Stimulated activated CD8-positive, alpha-beta memory T cell treated with anti-CD3 and anti-CD28 coated beads, Interleukin-4, amount 100 ng/mL, for 24 hours (primary cell): ENCODE results near the gene MAP4K5.

Source experiments
- DNase-seq: peaks from one replicate; pipeline ENCODE4 v3.0.0-alpha.2; 2020; ENCODE audit warnings: low read depth

Gene MAP4K5

DNA sequence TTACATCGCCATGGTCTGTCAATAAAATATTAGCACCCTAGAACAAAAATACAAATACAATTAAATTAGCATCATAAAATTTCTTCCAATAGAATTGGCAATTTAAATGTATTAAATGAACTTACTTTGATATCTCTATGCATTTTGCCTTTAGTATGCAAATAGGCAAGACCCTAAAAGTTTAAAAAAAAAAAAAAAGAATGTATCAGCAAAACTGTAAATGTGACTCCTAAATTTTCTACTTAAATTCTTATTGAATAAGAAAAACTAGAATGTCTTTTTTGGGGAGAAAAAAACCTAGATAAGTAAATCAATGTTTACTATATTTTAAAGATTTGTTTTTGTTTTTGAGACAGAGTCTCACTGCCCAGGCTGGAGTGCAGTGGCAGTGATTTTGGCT is 56.2 kb downstream of the MAP4K5 start:
- DNase-seq = no peak

DNA sequence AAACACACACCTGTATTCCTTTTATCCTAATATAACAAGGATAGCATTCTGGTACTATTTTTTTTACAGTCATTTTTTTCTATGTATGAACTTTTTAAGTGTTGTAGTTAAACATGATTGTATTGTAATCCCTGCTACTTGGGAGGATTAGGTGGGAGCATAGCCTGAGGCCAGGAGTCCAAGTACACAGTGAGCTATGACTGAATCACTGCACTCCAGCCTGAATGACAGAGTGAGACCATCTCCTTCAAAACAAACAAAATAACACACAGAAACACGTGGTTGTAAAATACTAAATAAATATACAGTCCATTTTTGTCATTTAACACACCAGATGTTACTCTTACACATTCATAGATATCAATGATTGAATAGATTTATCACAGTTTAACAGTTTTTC is 56.9 kb downstream of the MAP4K5 start:
- no peak for DNase-seq

DNA sequence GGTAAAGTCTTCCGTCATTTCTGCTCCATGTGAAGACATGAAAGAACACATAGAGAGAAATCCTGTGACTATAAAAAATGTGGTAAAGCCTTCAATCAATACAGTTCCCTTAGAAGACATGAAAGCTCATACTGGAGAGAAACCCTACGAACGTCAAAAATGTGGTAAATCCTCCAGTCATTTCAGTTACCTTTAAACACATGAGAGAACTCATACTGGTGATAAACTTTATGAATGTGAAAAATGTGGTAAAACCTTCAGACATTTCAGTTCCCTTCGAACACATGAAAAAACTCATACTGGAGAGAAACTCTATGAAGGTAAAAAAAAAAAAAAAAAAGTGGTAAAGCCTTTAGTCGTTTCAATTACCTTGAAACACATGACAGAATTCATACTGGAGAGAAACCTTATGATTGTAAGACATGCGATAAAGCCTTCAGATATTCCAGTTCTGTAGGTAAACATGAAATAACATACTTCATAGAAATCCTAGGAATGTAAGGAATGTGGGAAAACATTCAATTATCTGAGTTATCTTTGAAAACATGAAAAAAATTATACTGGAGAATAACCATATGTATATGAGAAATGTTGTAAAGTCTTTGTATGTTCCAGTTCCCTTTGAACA is 60.4 kb downstream of the MAP4K5 start:
- DNase-seq = no peak

DNA sequence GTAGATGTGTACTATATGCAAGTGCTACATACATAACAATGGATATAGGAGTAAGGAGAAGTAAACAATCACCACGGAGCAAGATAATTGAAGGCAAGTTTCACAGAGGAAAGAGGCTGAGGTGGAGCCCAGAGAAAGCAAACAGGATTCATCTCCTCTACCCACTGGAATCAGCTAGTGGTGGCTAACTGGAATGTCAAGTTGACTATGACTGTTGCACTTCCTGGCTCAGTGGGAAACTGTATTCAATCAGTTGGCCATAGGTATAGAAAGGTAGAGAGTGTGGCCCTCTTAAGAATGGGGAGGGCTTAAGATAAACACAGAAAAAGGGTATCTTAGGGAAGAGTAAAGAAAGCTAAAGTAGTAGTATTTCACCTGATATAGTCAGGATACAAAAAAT is 62.4 kb downstream of the MAP4K5 start:
- DNase-seq = no peak

DNA sequence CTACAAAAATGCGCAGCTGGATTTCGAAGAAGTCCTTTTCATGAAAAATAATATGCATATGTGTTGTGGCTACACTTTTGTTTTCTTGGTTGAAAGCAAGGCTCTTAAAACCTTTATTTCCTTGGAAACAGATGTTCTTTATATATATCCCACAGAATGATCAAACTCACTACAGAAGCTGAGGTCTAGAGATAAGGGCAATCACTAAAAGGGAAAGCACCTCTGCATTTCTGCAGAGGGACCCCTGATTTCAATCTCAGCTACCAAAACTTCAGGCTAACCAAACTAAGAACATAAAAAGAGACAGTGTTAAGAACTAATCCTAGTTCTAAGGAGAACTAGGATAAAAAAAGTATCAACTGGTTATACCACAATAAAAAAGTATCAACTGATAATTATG is 70.3 kb downstream of the MAP4K5 start:
- DNase-seq = no peak

DNA sequence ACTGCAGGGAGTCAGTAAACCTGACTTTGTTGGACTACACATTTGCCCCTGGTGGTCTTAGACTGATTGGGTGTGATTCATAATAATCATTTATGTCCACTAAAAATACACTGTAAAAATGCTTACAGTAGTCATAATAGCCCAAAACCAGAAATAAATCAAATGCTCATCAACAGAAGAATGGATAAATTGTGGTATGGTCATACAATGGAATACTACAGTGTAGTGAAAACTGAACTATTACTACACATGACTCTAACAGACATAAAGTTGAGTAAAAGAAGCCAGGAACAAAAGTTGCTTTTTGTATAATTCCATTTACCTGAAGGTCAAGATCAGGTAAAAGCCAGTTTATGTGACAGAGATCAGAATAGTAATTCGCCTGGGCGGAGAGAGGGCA is 78.5 kb downstream of the MAP4K5 start:
- no peak for DNase-seq

DNA sequence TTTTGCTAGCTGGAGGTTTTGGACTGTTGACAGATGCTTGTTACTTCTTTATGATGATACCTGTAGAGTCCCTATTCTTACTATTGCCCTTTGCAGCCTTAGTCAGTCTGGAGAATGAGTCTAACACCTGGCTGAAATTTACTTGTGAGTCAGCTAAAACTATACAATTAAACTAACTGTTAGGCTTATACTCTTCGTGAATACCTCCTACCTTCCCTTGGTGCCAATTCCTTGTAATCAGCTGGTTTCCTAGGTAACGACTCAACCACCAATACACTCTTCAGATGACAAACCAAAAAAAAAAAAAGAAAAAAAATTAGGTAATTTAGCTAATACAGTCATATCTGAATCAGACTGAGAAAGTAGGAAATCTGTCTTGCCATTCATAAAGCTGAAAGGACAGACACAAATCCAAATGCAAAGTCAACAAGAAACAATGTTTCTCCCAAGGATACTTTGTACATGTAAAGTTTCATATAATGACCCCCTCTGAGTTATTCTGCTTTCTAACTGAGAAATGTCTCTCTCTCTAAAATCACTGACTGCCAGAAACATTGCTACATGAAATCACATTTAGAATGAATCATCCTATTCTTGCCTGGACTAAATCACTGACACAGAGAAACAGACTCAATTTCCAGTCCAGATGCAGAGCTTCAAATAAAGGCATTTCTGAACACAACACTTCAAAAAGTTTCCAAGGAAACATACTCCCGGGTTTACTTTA is 79.2 kb downstream of the MAP4K5 start:
- no peak for DNase-seq

DNA sequence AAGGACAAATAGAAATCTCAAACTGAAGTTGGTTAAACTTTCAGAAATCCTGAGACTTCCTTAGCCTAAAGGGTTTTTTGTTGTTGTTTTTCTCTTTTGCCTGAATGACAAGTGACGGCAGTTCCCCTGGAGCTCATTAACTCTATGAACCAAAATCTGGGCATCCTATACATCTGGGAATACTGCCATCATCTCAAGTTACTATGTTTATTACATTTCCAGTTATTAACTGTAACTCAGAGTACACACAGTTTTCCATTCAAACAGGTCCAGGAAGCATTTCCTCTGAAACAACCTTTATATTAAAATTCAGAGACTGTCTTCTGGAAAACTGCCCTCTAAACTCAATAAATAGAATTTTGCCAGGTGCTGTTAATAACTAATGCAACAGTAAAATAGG is 80.1 kb downstream of the MAP4K5 start:
- no peak for DNase-seq

DNA sequence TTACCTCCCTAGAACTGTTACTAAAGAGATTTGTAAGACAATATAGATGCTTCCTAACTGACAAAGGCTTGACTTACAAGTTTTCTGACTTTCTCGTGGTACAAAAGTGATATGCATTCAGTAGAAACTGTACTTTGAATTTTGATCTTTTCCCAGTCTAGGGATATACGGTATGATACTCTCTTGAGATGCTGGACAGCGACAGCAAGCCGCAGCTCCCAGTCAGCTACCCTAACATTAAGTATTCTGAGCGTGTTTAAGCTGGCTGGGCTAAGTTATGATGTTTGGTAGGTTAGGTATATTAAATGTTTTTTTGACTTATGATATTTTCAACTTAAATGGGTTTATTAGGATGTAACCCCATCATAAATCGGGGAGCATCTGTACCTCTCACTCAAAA is 80.5 kb downstream of the MAP4K5 start:
- no peak for DNase-seq

DNA sequence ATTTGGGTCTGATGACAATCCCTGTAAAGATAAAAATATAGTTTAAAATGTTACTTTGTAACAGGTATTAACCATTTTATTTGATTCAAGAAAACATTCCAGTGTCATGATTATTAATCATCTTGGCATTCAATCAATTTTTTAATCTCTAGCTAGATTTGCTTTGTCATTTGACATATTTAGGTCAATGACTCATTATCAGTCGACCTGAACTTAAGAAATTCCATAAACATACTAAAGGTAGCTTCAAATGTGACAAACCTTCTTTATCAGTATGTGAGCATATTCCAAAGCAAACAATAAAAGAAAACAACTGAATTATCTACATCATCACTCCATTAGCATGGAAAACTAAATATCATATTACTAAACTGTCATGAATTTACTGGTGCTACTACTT is 84.9 kb downstream of the MAP4K5 start:
- DNase-seq = no peak

DNA sequence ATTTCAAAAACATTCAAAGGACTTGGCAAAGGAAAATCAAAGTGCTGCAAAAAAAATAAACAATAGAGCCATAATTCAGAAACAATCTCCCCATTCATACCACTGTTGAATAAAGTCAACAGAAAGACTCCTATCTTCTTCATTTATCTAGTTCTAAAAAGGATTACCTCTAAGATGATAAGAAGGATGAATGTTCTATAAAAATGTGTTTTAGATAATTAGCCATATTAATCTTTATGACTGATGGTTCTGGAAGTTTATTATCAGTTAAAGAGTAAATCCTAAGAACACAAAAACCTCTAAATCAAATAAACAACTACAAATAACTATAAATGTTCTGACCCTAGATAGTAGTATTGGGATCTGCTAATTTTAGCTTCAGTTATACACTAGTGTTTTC is 97.8 kb downstream of the MAP4K5 start:
- DNase-seq = no peak

DNA sequence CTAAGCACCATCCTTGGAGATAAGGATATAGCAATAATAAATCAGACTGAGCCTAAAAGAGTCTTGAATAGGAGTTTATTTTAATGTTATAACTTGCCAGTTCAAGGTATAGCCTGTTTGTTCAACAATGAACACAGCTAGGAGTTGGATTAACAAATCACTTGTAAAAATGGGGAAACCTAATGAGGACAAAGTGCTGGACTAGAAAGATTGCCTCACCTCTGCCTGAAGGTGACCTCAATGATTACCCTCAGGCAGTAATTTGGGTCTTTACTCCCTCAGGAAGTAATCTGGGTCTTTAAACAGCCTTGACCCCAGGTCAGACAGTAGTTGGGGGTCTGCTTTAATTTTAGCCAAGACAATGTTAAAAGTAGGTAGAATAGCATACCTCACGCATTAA is 100.2 kb downstream of the MAP4K5 start:
- no peak for DNase-seq

DNA sequence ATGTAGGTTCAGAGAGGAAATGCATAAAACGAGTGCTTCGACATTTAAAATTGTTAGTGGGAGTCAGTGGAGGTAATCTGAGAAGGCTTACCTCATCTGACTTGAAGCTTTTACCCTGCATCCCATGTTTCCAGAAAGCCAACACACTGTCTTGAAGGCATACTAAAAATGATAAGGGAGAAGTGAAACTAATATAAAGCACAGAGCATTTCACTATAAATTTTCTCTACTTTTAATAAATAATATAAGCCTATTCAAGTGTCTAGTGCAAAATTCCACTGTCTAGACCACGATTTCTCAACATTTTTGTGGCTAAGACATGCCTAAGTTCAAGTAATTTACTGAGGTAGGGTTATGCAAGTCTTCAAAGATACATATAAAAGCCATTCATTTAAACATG is 106.6 kb downstream of the MAP4K5 start:
- DNase-seq = no peak

DNA sequence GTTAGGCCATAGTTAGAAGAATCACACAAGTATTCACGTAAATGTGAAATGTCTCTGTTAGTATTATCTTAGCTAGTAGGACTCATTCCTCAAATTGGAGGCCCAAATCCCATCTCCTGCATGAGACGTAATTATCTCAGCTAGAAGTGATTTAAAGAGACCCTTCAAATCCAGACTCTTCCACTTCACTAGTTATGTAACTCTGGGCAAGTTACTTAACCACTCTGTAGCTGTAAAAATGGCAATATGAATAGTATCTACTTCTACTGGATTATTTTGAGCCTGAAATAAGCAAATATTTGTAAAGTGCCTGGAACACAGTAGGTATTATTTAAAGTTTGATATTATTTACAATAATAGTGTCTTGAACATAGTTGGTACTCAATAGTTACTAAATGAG is 107.3 kb downstream of the MAP4K5 start:
- no peak for DNase-seq

DNA sequence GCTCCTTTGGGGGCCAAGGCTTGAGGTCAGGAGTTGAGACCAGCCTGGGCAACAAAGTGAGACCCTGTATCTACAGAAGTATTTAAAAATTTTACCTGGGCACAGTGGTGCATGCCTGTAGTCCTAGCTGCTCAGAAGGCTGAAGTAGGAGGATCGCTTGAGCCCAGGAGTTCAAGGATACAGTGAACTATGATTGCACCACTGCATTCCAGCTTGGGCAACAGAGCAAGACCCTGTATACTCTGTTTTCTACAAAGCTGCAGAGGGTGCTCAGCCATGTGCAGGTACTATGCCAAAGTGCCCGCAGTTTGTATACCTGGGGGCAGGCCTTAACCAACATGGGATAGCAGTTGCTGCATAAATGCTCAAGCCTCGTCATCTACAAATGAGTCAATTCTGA is 108.8 kb downstream of the MAP4K5 start:
- no peak for DNase-seq

DNA sequence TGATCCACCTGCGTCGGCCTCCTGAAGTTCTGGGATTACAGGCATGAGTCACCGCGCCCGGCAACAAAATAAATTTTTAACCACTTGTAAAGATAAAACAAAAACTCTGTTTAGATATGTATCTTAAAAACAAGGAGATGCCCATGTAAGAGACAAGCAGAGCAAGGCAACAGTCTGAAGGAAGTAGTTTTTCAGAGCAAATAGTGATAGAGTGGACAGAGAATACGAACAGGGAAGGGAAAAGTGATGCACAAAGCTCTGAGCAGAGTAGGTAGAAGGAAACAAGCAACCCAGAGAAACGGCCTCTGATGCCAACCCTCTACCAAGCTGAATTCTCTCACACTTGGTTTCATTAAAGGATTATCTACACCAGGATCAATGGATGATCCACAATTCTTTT is 110.9 kb downstream of the MAP4K5 start:
- no peak for DNase-seq

DNA sequence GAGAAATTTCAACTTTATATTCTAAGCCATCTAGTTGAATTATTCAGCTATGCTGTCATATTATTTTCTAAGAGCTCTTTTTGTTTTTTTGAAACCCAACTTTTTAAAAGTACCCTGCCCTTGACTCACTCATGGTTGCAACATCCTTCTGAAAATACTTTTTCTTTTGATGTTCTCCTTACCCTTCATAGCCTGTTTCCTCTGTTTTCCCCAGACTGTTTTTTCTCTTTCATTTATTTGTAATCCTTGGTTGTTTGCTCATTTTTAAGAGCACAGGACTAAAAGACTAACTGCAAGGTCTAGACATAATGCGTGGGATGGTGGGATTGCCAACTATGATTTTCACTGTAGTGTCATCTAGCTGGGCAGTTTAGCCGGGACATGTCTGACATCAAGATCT is 114.5 kb downstream of the MAP4K5 start:
- no peak for DNase-seq

DNA sequence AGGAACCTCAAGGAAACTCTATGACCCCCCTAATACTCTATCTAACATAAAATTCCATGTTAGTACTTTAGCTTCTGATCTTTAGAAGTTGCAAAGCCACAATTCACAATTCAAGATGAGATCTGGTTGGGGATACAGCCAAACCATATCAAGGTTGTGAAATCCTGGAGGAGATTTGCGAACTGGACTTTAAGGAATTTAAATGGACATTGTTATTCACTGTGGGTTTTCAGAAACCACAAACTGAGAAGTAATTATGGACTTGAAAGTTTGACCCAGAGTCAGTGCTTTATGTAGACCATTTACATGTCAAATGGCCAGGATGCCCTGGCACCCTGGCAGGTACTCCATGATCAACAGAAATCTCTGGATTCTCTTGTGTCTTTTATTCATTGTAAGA is 121.4 kb downstream of the MAP4K5 start:
- DNase-seq = no peak

DNA sequence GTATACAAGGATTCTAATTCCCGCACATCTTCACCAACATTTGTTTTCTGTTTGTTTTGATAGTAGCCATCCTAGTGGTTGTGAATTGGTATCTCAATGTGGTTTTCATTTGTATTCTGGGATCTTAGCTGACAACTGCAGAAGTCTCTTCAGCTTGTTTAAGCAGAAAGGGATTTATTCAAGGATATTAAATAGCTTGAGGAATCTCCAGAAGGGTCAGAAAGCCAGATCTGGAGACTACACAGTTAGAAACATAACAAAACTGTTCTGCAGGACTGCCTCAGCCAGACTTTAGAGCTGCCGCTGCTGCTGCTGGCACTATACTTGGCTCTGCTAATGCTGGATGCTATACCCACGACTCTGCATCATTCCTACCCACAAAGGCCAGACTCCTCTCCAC is 122.3 kb downstream of the MAP4K5 start:
- no peak for DNase-seq

DNA sequence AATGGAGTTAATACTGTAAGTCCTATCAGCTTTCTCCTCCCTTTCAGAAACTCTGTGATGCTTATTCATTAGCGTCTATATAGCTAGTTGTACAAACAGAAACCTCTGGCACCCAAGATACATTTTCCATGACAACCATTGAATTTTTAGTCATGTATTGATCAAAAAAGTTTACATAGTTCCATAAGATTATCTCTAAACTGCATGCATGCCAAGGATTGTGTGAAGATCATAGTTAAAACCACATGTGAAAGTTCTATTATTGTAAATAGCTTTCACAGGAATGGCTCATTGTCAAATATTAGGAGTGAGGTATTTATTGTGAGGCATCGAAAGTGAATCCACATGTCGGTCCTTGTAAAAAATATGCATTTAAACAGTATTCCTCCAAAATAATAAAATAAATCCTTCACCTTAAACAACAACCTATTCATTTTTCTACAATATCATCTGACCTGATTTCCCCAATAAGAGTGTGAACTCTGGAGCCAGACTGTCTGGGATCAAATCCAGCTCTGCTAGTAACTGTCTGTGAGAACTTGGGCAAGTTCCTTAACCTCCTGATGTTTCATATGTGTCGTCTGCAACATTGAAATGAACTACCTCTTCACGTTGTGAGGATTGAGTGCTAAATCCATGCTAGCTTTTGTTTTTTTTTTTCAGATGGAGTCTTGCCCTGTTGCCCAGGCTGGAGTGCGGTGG is 125.1 kb downstream of the MAP4K5 start:
- no peak for DNase-seq

DNA sequence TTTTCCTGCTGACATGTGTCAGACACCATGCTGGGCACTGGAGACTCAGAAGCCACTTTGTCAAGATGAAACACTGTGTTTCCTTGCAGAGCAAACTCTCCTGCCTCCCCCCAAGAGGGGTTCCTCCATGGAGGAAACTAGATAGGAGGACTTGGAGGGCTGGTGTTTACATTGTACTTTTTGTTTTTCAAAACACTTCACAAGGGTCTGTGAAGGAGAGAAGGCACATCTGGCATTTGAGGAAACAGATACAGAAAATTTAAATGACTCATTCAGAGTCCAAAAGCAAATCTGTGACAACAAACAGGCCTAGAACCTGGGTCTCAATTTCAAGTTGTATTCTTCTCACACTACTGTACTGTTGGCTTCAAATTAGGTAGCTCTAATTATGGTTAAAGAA is 128.9 kb downstream of the MAP4K5 start:
- DNase-seq = no peak

DNA sequence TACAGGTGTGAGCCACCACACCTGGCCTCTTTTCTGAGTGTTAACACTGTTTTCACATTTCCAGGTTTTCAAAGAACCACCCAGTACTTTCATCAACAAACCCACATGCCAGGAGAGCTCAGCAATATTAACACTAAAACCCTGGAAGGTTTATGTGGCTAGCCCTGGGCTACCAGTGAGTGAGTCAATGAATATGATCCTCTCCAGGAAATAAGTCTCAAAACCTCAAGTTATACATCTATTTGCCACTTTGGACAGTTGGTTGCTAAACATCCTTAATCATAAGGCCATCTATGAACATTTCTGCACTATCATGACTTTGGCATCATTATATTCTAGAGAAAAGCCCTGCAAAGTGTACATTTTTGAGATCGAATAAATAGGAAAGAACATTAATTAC is 129.4 kb downstream of the MAP4K5 start:
- DNase-seq = no peak

DNA sequence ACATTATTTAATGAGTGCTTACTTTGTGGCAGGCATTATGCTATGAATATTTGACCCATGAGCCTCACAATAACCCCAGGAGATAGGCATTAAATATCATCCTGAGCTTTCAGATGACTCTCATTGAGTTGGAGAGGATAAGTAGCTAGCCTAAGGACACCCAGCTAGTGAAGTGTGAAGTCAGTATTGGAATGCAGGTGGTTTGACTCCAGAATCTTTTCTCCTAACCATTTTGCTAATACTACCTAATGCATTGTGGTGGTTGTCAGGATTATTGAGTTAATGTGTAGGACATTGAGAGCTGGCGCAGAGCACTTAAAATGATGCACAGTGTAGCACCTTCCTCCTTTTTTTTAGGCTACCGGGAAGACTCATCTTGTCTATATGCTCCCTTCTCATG is 131.9 kb downstream of the MAP4K5 start:
- DNase-seq = no peak
